ENCODE measurements around the gene INPP5B.
A peak's percentile ranks its signal among the peaks of the same experiment; 100 is the strongest.
"Not testable (repeated sequence)": the region's sequence is repeated elsewhere in the genome, so short reads cannot be mapped to it uniquely, and the experiment has no call there.

The INPP5B gene

GRCh38 chr1:37947364-37947763 lies 511 bp upstream of the INPP5B start:
- no peak for DNase-seq

- no peak for DNase-seq
Observed at GRCh38 chr1:37945743-37946702, 830 bp downstream of the INPP5B start.

- no peak for DNase-seq
Observed at GRCh38 chr1:37945251-37945650, 1.6 kb downstream of the INPP5B start.

GRCh38 chr1:37944816-37945215 lies 2.0 kb downstream of the INPP5B start:
- DNase-seq, result no peak

- no peak for DNase-seq
Observed at GRCh38 chr1:37944086-37944763, 2.6 kb downstream of the INPP5B start.

- DNase-seq, result no peak
Observed at GRCh38 chr1:37940299-37940947, 6.4 kb downstream of the INPP5B start.

GRCh38 chr1:37936760-37937159 lies 10.1 kb downstream of the INPP5B start:
- not testable (repeated sequence) for DNase-seq

- no peak for DNase-seq
Observed at GRCh38 chr1:37932759-37933158, 14.1 kb downstream of the INPP5B start.

GRCh38 chr1:37931361-37932158 lies 15.3 kb downstream of the INPP5B start:
- peak; percentile 95 for DNase-seq

- DNase-seq, result no peak
Observed at GRCh38 chr1:37931102-37931360, 15.8 kb downstream of the INPP5B start.

GRCh38 chr1:37930246-37931101 lies 16.4 kb downstream of the INPP5B start:
- DNase-seq, result no peak

- no peak for DNase-seq
Observed at GRCh38 chr1:37926038-37926924, 20.6 kb downstream of the INPP5B start.

- no peak for DNase-seq
Observed at GRCh38 chr1:37925316-37925715, 21.5 kb downstream of the INPP5B start.

- no peak for DNase-seq
Observed at GRCh38 chr1:37923551-37923889, 23.3 kb downstream of the INPP5B start.

GRCh38 chr1:37922767-37923550 lies 23.9 kb downstream of the INPP5B start:
- no peak for DNase-seq

GRCh38 chr1:37919277-37919676 lies 27.6 kb downstream of the INPP5B start:
- no peak for DNase-seq

GRCh38 chr1:37915476-37916093 lies 31.3 kb downstream of the INPP5B start:
- DNase-seq, result no peak

GRCh38 chr1:37914719-37915475 lies 32.0 kb downstream of the INPP5B start:
- DNase-seq, result no peak

GRCh38 chr1:37911478-37911877 lies 35.4 kb downstream of the INPP5B start:
- DNase-seq, result not testable (repeated sequence)
